ENCODE measurements around the gene ATG16L2. TPM values are rescaled to one million over a fixed set of nuclear protein-coding genes. Genes with fewer than 3 reads are reported as not detected.
A peak's percentile ranks its signal among the peaks of the same experiment; 100 is the strongest.

ATG16L2 gene
- total and polyA plus RNA-seq, 2 donors (not counting 1 experiment from before 2014, with no cell fraction given): 3.3 to 8.8 TPM

- H3K27ac ChIP-seq (ENCODE audit: insufficient read depth, low read length): peak overlapping the region; percentile 96
- H3K9ac ChIP-seq (ENCODE audit: insufficient read depth, low read length): no peak overlapping the region
- H4K20me1 ChIP-seq (ENCODE audit: control insufficient read depth, extremely low read depth, insufficient read depth, low read length): no peaks in the 10 kb centered on the region
- H3K4me2 ChIP-seq (ENCODE audit: extremely low read depth, insufficient read depth, low read length): peak overlapping the region; percentile 88
- peaks cover 14% of the 10 kb centered on the region for H3K79me2 ChIP-seq (ENCODE audit: control insufficient read depth, insufficient read depth, low read length)
- no peaks in the 10 kb centered on the region for H3K27me3 ChIP-seq (ENCODE audit: control insufficient read depth, insufficient read depth, low read length)
- no peaks in the 10 kb centered on the region for H3K36me3 ChIP-seq (ENCODE audit: control insufficient read depth, insufficient read depth, low read length)
- H3K4me3 ChIP-seq (replicated peaks in 1 of 4; ENCODE audit: control extremely low read depth in 1 of 4, insufficient read depth in 1 of 4, low read depth in 3 of 4, low read length in 4 of 4): peak overlapping the region; percentile 62 to 97 (median 89)
- peaks cover 17% of the 10 kb centered on the region for H3K4me1 ChIP-seq (ENCODE audit: control insufficient read depth, extremely low read depth, insufficient read depth, low read length)
- peak overlapping the region; percentile 14 for H2AFZ ChIP-seq (ENCODE audit: low read length)
- peak in 1 of 2 donors; percentile 10 for DNase-seq (ENCODE audit: low read depth in 2 of 2)
- H3K9me3 ChIP-seq (ENCODE audit: control insufficient read depth, insufficient read depth, low read depth, low read length): no peaks in the 10 kb centered on the region
- TF ChIP-seq CTCF (conservative IDR thresholded peaks at IDR 0.05 in 1 of 2, IDR thresholded peaks at IDR 0.05 in 1 of 2; ENCODE audit: low read depth in 1 of 2, low read length in 2 of 2) (no peak), EZH2 (IDR thresholded peaks at IDR 0.05; ENCODE audit: low read length, missing control alignments) (no peak)
These were observed 1.6 kb upstream of the ATG16L2 start for GRCh38 chr11:72812604-72812966.

DNA sequence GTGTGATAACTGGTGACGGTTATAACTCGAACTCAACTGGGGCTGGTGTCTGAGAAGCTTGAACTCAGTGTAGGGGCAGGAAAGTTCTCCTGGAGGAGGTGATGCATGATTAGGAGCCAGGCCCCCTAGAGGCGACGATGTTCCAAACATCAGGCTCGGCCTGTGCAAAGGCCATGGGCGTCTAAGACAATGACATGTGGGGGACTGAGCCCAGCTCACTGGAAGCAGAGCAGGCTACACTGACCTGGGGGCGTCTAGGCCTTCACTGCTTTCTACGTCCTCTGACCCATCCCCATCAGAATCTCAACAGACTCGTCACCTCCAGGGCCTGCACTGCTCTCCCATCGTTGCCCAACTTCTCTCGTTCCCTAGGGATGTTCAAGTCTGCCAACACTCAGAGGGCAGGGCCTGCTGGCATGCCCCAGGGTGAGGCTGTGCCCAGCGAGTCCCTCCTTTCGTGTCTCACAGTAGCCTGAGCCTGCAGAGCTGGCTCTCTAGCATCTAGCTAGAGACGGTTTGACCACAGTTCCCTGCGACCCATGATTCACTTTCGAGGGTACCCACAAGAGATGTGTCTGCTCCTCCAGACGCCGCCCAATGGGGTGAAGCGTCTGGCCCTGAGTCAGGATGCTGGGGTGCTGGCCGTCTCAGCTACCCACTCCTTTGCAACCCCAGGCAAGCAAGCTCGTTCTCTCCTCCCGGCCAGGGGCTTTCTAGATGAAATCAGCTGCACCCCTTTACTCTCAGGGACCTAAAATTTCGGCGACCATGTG, 1.1 kb upstream of the ATG16L2 start:
- Histone ChIP-seq H3K4me3 (replicated peaks in 1 of 4; ENCODE audit: control extremely low read depth in 1 of 4, insufficient read depth in 1 of 4, low read depth in 3 of 4, low read length in 4 of 4) (peak overlapping the region; percentile 62 to 97 (median 89)), H3K36me3 (ENCODE audit: control insufficient read depth, insufficient read depth, low read length) (no peaks in the 10 kb centered on the region), H2AFZ (ENCODE audit: low read length) (peak overlapping the region; percentile 65), H4K20me1 (ENCODE audit: control insufficient read depth, extremely low read depth, insufficient read depth, low read length) (no peaks in the 10 kb centered on the region), H3K4me2 (ENCODE audit: extremely low read depth, insufficient read depth, low read length) (peak overlapping the region; percentile 88), H3K79me2 (ENCODE audit: control insufficient read depth, insufficient read depth, low read length) (peaks cover 14% of the 10 kb centered on the region), H3K4me1 (ENCODE audit: control insufficient read depth, extremely low read depth, insufficient read depth, low read length) (peaks cover 17% of the 10 kb centered on the region), H3K27me3 (ENCODE audit: control insufficient read depth, insufficient read depth, low read length) (no peaks in the 10 kb centered on the region), H3K9ac (ENCODE audit: insufficient read depth, low read length) (peak overlapping the region; percentile 93), H3K9me3 (ENCODE audit: control insufficient read depth, insufficient read depth, low read depth, low read length) (no peaks in the 10 kb centered on the region), H3K27ac (ENCODE audit: insufficient read depth, low read length) (peak overlapping the region; percentile 96)
- TF ChIP-seq CTCF (conservative IDR thresholded peaks at IDR 0.05 in 1 of 2, IDR thresholded peaks at IDR 0.05 in 1 of 2; ENCODE audit: low read depth in 1 of 2, low read length in 2 of 2) (peak; percentile 66 to 76), EZH2 (IDR thresholded peaks at IDR 0.05; ENCODE audit: low read length, missing control alignments) (no peak)
- DNase-seq (ENCODE audit: low read depth in 2 of 2): peak; percentile 52 to 75

- Histone ChIP-seq H3K79me2 (ENCODE audit: control insufficient read depth, insufficient read depth, low read length) (peaks cover 14% of the 10 kb centered on the region), H3K36me3 (ENCODE audit: control insufficient read depth, insufficient read depth, low read length) (no peaks in the 10 kb centered on the region), H3K9ac (ENCODE audit: insufficient read depth, low read length) (peak overlapping the region; percentile 93), H3K4me2 (ENCODE audit: extremely low read depth, insufficient read depth, low read length) (peak overlapping the region; percentile 88), H3K27ac (ENCODE audit: insufficient read depth, low read length) (peak overlapping the region; percentile 96), H2AFZ (ENCODE audit: low read length) (peak overlapping the region; percentile 65), H3K4me3 (replicated peaks in 1 of 4; ENCODE audit: control extremely low read depth in 1 of 4, insufficient read depth in 1 of 4, low read depth in 3 of 4, low read length in 4 of 4) (peak overlapping the region; percentile 62 to 97 (median 89)), H3K4me1 (ENCODE audit: control insufficient read depth, extremely low read depth, insufficient read depth, low read length) (peaks cover 17% of the 10 kb centered on the region), H3K9me3 (ENCODE audit: control insufficient read depth, insufficient read depth, low read depth, low read length) (no peaks in the 10 kb centered on the region), H4K20me1 (ENCODE audit: control insufficient read depth, extremely low read depth, insufficient read depth, low read length) (no peaks in the 10 kb centered on the region), H3K27me3 (ENCODE audit: control insufficient read depth, insufficient read depth, low read length) (no peaks in the 10 kb centered on the region)
- peak in 1 of 2 donors; percentile 80 for DNase-seq (ENCODE audit: low read depth in 2 of 2)
- TF ChIP-seq CTCF (conservative IDR thresholded peaks at IDR 0.05 in 1 of 2, IDR thresholded peaks at IDR 0.05 in 1 of 2; ENCODE audit: low read depth in 1 of 2, low read length in 2 of 2): no peak
- TF ChIP-seq EZH2 (IDR thresholded peaks at IDR 0.05; ENCODE audit: low read length, missing control alignments): no peak
These were observed 398 bp upstream of the ATG16L2 start for GRCh38 chr11:72813740-72814285.

Data from fibroblast of lung (primary cell).